ENCODE measurements around the gene GRID1.

- no peak for TF ChIP-seq RAD21 (IDR thresholded peaks at IDR 0.05; ENCODE audit: insufficient read depth, low read depth, low read length)
- no peak for TF ChIP-seq CTCF (IDR thresholded peaks at IDR 0.05 in 2 of 3, conservative IDR thresholded peaks at IDR 0.05 in 1 of 3; ENCODE audit: control insufficient read depth in 2 of 3, extremely low read depth in 1 of 3, insufficient read depth in 1 of 3, low read depth in 3 of 3, low read length in 3 of 3)
- TF ChIP-seq SMC3 (IDR thresholded peaks at IDR 0.05; ENCODE audit: borderline replicate concordance, low read length) = no peak
Observed at GRCh38 chr10:85668522-85668921, 698.1 kb downstream of the GRID1 start.
